ENCODE measurements around the gene PPY. TPM values are rescaled to one million over a fixed set of nuclear protein-coding genes. Genes with fewer than 3 reads are reported as not detected.
A peak's percentile ranks its signal among the peaks of the same experiment; 100 is the strongest.

The PPY gene
- total RNA-seq, 1 donor from 2014 or later = not detected

- no peak for DNase-seq (ENCODE audit: low spot score)
- no peak overlapping the region for H3K4me3 Mint-ChIP-seq (ENCODE audit: unreplicated experiment)
- peaks cover 7% of the 10 kb centered on the region for H3K4me1 Mint-ChIP-seq (ENCODE audit: low read depth)
- TF ChIP-seq CTCF (IDR thresholded peaks at IDR 0.05) = no peak
- no peak overlapping the region for H3K27ac Mint-ChIP-seq (ENCODE audit: unreplicated experiment)
- no peaks in the 10 kb centered on the region for H3K36me3 Mint-ChIP-seq (ENCODE audit: low read depth)
- H3K27me3 Mint-ChIP-seq (ENCODE audit: low read depth) = peaks cover 12% of the 10 kb centered on the region
- no peaks in the 10 kb centered on the region for H3K9me3 Mint-ChIP-seq (ENCODE audit: low read depth)
Measured at GRCh38 chr17:43912635-43913304, 29.5 kb downstream of the PPY start.

DNA sequence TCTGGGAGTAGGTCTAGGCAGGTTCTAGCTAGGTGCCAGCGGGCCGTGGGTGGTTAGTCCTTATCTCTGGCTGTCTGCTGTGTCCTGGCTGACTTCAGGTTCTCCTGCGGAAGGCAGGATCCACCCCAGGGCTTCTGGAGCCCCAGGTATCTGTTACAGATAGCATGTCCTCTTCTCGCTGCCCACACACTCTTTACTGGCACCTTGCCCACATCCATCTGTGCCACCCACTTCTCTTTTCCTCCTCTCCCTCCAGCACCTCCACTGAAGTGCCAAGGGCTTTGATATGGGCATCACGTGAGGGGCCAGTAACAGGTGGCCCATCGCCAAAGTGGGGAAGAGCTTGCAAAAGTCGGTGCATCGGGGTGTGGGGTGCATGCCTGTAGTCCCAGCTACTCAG is 30.4 kb downstream of the PPY start:
- Mint-ChIP-seq H3K27ac (ENCODE audit: unreplicated experiment) (no peak overlapping the region), H3K4me3 (ENCODE audit: unreplicated experiment) (no peak overlapping the region), H3K36me3 (ENCODE audit: low read depth) (no peaks in the 10 kb centered on the region), H3K27me3 (ENCODE audit: low read depth) (peaks cover 12% of the 10 kb centered on the region), H3K9me3 (ENCODE audit: low read depth) (no peaks in the 10 kb centered on the region), H3K4me1 (ENCODE audit: low read depth) (peaks cover 9% of the 10 kb centered on the region)
- no peak for DNase-seq (ENCODE audit: low spot score)
- no peak for TF ChIP-seq CTCF (IDR thresholded peaks at IDR 0.05)

DNA sequence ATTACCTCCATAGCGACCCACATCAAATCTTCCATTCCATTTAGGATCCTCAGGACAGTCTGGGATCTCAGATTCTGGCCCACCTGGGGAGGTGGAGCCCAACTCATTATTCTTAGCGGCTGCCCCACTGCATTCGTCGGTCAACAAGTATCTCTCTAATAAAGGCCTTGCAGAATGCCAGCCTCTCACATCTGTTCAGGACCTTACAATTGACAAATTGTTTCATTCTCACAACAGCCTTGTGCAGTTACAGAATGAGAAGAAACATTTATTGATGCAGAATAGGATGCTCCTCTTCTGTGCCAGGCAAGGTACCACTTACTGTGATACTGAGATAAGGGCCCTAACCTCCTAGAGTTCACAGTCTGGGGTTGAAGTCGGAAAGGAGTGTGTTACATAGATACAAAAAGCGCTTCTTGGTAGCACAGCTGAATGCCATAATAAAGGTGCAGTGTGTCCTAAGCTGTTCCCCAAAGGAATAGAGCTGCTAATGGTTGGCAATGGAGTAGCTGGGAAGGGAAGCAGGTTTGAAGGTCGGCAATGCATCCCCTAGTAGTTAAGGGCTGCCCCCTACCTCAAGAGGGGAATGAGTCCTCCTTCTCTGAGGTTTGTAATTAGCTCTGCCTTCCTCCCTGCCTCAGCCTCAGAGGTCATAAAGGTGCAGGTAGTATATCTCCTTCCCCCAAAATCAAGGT is 32.6 kb downstream of the PPY start:
- no peak for DNase-seq (ENCODE audit: low spot score)
- peak overlapping the region; percentile 52 for H3K27ac Mint-ChIP-seq (ENCODE audit: unreplicated experiment)
- peaks cover 19% of the 10 kb centered on the region for H3K4me1 Mint-ChIP-seq (ENCODE audit: low read depth)
- H3K9me3 Mint-ChIP-seq (ENCODE audit: low read depth) = no peaks in the 10 kb centered on the region
- no peak overlapping the region for H3K4me3 Mint-ChIP-seq (ENCODE audit: unreplicated experiment)
- no peak for TF ChIP-seq CTCF (IDR thresholded peaks at IDR 0.05)
- peaks cover 6% of the 10 kb centered on the region for H3K27me3 Mint-ChIP-seq (ENCODE audit: low read depth)
- H3K36me3 Mint-ChIP-seq (ENCODE audit: low read depth) = no peaks in the 10 kb centered on the region

DNA sequence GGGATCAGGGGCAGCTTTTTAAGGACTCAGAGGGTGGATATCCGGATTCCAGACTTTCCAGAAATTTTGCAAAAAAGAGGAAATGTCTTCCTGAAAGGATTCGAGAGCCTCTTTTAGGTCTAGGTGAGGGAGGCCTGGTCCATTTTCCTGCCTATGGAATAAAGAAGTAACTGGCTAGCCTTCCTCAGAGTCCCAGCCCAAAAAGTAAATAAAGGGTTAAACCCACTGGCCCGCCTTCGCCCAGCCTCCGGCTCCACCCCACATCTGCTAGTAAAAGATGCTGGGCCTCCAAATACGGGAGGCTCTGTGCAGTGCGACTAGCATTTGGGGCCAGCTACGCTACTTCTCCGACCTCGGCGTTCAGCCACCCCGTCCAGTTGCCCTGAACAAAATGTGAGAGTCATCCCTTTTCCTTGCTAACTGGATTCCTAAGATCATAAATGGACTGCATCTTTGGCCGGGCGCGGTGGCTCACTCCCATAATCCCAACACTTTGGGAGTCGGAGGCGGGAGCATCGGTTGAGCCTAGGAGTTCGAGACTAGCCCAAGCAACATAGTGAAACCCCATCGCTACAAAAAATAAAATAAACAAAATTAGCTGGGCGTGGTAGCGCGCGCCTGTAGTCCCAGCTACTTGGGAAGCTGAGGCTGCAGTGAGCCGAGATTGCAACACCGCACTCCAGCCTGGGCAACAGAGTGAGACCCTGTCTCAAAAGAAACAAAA is 34.1 kb downstream of the PPY start:
- Mint-ChIP-seq H3K27ac (ENCODE audit: unreplicated experiment) (peak overlapping the region; percentile 70), H3K27me3 (ENCODE audit: low read depth) (no peaks in the 10 kb centered on the region), H3K9me3 (ENCODE audit: low read depth) (no peaks in the 10 kb centered on the region), H3K4me3 (ENCODE audit: unreplicated experiment) (peak overlapping the region; percentile 83), H3K4me1 (ENCODE audit: low read depth) (peaks cover 19% of the 10 kb centered on the region), H3K36me3 (ENCODE audit: low read depth) (no peaks in the 10 kb centered on the region)
- no peak for DNase-seq (ENCODE audit: low spot score)
- no peak for TF ChIP-seq CTCF (IDR thresholded peaks at IDR 0.05)

GRCh38 chr17:43907425-43907981 is 34.8 kb downstream of the PPY start, which contains the start of gene MPP2:
MPP2 (minus strand) TSS chr17:43907536; CDS start chr17:43904460, 3,076 bp downstream.
- Mint-ChIP-seq H3K36me3 (ENCODE audit: low read depth) (no peaks in the 10 kb centered on the region), H3K27me3 (ENCODE audit: low read depth) (no peaks in the 10 kb centered on the region), H3K4me3 (ENCODE audit: unreplicated experiment) (peak within 1 kb of the TSS; percentile 83), H3K9me3 (ENCODE audit: low read depth) (no peaks in the 10 kb centered on the region), H3K4me1 (ENCODE audit: low read depth) (peaks cover 19% of the 10 kb centered on the region), H3K27ac (ENCODE audit: unreplicated experiment) (peak within 1 kb of the TSS; percentile 70)
- DNase-seq (ENCODE audit: low spot score) = no peak
- peak; percentile 64 for TF ChIP-seq CTCF (IDR thresholded peaks at IDR 0.05)

All from chondrocyte (in vitro differentiated cells).